ENCODE results near the gene CRABP1.
"Not testable (repeated sequence)": the region's sequence is repeated elsewhere in the genome, so short reads cannot be mapped to it uniquely, and the experiment has no call there.

The CRABP1 gene

GRCh38 chr15:78372880-78373279 lies 32.7 kb downstream of the CRABP1 start:
- no peak overlapping the region for H3K4me3 ChIP-seq
- no peak overlapping the region for H3K27ac ChIP-seq
- TF ChIP-seq, protein P1, sequence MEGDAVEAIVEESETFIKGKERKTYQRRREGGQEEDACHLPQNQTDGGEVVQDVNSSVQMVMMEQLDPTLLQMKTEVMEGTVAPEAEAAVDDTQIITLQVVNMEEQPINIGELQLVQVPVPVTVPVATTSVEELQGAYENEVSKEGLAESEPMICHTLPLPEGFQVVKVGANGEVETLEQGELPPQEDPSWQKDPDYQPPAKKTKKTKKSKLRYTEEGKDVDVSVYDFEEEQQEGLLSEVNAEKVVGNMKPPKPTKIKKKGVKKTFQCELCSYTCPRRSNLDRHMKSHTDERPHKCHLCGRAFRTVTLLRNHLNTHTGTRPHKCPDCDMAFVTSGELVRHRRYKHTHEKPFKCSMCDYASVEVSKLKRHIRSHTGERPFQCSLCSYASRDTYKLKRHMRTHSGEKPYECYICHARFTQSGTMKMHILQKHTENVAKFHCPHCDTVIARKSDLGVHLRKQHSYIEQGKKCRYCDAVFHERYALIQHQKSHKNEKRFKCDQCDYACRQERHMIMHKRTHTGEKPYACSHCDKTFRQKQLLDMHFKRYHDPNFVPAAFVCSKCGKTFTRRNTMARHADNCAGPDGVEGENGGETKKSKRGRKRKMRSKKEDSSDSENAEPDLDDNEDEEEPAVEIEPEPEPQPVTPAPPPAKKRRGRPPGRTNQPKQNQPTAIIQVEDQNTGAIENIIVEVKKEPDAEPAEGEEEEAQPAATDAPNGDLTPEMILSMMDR (IDR thresholded peaks at IDR 0.05): no peak
- no peak for DNase-seq (ENCODE audit: low spot score)

GRCh38 chr15:78374436-78375393 lies 34.6 kb downstream of the CRABP1 start:
- TF ChIP-seq, protein P1 (IDR thresholded peaks at IDR 0.05): no peak
- Histone ChIP-seq H3K4me3 (no peak overlapping the region), H3K27ac (no peak overlapping the region)
- no peak for DNase-seq (ENCODE audit: low spot score)

- H3K27ac ChIP-seq; H3K4me3 ChIP-seq; DNase-seq (ENCODE audit: low spot score): not testable (repeated sequence)
Measured at GRCh38 chr15:78380143-78380542, 40.0 kb downstream of the CRABP1 start.

DNA sequence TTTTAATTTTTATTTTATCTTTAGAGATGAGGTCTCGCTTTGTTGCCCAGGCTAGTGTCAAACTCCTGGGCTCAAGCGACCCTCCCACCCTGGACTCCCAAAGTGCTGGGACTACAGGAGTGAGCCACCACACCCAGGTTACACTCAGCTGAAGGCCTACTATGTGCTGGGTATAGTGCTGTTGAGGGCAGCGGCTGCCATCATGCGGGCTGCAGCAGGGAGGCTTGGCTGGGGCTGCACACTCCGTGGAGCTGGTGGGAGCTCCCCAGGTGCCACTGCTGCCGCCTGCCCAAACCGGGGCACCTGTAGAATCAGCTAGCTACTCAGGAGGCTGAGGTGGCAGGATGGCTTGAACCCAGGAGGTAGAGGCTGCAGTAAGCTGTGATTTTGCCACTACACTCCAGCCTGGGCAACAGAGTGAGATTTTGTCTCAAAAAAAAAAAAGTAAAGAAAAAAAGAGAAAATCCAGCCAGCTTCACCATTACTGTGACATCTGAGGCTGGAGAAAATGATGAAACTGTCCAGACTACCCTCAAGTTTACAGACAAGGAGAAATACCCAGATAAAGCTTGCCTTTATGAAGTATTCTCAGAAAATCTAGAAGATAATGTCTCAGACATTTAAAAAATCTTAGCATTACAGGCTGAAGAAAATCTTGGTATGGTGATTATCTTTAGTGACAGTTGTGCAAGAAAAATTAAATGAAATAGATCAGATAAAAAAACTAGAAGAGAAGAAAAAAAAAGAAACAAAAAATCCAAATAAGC lies 42.1 kb downstream of the CRABP1 start:
- Histone ChIP-seq H3K4me3 (no peak overlapping the region), H3K27ac (no peak overlapping the region)
- TF ChIP-seq, protein P1 (IDR thresholded peaks at IDR 0.05): no peak
- no peak for DNase-seq (ENCODE audit: low spot score)

DNA sequence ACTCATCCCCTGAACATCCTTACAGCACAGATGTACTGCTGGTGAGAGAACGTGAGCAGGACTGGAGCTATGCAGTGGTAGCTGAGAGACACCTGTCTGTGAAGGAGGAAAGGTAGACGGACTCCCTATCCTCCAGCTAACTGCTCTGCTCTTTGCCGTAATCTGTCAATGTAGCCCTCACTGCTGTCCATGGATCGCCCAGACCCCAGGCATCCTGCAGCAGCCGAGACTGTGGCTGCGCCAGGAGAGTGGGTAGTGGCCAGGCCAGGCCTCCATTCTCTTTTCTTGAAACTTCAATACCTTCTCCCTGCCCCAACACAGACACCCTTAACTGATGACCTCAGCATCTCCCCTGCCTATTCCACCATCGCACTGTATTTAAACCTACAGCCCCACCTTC lies 44.5 kb downstream of the CRABP1 start:
- no peak overlapping the region for H3K27ac ChIP-seq
- no peak for DNase-seq (ENCODE audit: low spot score)
- TF ChIP-seq, protein P1 (IDR thresholded peaks at IDR 0.05): no peak
- H3K4me3 ChIP-seq: no peak overlapping the region

GRCh38 chr15:78387246-78388037 lies 47.3 kb downstream of the CRABP1 start:
- no peak for DNase-seq (ENCODE audit: low spot score)
- no peak overlapping the region for H3K27ac ChIP-seq
- TF ChIP-seq, protein P1 (IDR thresholded peaks at IDR 0.05): no peak
- no peak overlapping the region for H3K4me3 ChIP-seq

- DNase-seq (ENCODE audit: low spot score): no peak
- Histone ChIP-seq H3K4me3 (no peak overlapping the region), H3K27ac (no peak overlapping the region)
- TF ChIP-seq, protein P1 (IDR thresholded peaks at IDR 0.05): no peak
Measured at GRCh38 chr15:78388865-78389264, 48.7 kb downstream of the CRABP1 start.

Data from coronary artery (tissue), 2 donors.